H4 (cell line): ENCODE measurements around the gene LDB2. TPM values are rescaled to one million over a fixed set of nuclear protein-coding genes. Genes with fewer than 3 reads are reported as not detected.
A peak's percentile ranks its signal among the peaks of the same experiment; 100 is the strongest.
"Not testable (repeated sequence)": the region's sequence is repeated elsewhere in the genome, so short reads cannot be mapped to it uniquely, and the experiment has no call there.

Experiments used
- DNase-seq: peaks from one replicate; pipeline ENCODE4 v3.0.0-alpha.2; 2015; ENCODE audit warnings: low spot score
- total RNA-seq: library from RNA; depleted of rRNA; stranded (reverse); fragments of >200 nt; shearing (Covaris generic); gene quantifications from 2 replicates; pipeline ENCODE4 v1.2.3, GENCODE V29; 2014

Gene LDB2
- total RNA-seq, 1 experiment from 2014 or later: 16.8 TPM

GRCh38 chr4:16646459-16646858 is 252.0 kb downstream of the LDB2 start:
- no peak for DNase-seq

DNA sequence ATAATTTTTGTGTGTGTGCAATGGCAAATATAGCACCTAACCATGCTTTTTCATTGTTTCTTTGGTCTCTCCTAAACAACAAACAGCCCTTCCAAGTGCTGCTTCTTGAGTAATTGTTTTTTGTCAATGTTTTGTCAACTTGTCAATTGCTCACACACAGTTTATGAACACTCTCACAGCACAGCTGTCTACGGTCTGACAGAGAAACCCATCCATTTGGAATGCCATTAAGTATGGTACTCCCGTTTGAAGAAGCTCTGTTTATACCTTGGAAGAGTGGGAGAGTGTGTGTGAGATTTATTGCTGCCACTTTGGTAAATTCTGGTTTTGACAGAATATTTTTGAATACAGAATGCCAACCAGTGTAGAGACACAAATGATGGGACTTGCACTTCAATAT is 254.6 kb downstream of the LDB2 start:
- DNase-seq: no peak

DNA sequence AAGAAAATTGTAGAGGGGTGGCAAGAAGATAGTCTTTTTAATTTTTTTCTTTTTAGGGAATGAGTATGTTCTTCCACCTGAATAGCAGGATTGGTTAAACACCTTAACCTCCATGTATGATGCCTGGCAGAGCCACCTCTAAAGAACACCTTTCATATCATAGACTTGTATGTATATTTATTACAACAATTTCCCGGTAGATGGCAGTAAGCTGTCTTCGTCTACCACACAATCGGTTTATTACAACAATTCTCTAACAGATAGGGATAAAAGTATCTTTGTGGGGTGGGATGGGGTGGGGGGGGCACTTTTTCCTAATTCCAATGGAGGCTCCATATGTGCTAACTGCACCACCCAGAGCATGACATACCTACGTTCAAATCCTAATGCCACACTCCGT is 255.5 kb downstream of the LDB2 start:
- DNase-seq: peak; percentile 29

DNA sequence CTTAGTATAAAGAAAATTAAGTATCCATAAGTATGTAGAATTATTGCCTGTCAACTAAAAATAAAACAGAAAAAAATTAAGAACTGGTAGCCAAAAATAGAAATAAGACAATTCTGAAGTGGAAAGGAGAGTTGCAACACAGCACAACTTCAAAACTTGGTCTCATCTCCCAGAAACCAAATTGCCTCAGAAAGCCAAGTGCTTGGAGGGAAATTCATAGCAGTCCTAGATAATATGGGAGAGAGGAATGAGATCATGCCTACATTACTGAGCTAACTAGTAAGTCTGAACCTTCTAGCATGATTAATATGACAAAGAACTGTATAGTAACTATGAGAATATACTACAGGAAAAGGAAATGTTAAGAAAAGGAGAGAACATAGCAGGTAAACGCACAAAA is 256.5 kb downstream of the LDB2 start:
- no peak for DNase-seq

DNA sequence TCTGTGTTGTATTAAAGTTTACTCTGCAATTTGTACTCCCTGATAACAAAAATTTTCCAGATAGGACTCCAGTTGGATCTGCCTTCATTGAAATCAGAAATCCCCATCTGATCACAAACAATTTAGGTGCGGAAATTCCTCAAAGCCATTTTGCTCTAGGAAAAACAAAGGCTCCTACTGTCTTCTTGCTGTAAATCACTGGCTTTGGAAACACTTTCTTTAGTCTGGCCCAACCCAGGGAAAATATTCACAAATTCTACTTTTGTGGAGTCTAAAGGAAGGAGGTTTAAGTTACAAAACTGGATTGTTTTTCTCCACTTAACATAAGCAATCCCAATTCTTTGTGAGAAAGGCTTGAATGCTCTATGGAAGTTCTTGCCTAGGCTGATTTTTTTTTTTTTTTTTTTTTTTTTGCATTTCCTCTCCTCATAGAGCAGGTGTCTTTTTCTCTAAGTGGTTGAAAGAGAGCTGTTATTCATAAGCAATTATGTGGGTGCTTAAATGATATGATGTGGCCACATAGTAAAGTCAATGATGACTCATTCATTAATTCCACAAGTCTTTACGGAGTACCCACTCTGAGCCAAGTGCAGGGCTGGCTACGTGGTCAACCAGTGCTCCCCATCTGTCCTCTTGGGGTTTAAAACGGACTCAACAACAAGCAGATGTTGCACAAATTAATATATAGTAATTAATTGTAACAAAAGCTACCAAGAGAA is 261.4 kb downstream of the LDB2 start:
- no peak for DNase-seq

DNA sequence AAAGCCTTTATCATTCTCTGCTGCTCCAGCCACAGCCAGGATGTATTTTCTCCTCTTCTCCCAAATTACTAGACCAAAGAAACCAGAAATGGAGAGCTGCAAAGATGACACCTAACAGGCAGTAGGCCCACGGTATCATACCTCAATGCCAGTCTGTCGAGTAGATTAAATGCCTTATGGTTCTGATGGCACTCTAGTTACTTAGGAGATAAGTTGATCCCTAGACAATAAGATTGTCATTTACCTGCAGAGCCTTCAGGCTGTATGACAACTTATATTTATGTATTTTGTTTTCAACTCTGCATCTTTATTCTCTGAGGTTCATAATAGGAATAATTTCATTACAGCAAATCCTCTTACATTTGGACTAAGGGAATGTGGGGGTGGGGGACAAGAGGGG is 262.1 kb downstream of the LDB2 start:
- no peak for DNase-seq

GRCh38 chr4:16629274-16629673 is 269.2 kb downstream of the LDB2 start:
- not testable (repeated sequence) for DNase-seq

- not testable (repeated sequence) for DNase-seq
These were observed 269.6 kb downstream of the LDB2 start for GRCh38 chr4:16628835-16629234.

DNA sequence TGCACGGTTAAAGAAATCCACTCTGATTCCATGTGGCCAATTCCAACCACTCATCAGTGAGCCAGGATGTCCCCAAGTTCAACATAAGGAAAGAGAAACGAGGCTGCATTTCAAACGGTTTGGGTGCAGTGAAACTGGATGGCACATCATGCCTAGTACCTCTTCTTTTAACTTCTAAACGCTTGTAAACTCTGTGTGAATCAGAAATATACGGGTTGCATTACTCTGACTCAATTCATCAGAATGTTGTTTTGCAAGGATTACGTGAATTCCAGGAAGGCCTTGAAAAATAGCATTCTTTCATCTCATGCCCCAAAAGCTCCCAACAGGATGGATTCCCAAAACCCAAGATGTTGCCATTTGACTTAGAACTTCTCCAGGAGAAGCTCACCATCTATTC is 270.4 kb downstream of the LDB2 start:
- peak; percentile 42 for DNase-seq

- peak; percentile 86 for DNase-seq
These were observed 271.5 kb downstream of the LDB2 start for GRCh38 chr4:16626945-16627344.

DNA sequence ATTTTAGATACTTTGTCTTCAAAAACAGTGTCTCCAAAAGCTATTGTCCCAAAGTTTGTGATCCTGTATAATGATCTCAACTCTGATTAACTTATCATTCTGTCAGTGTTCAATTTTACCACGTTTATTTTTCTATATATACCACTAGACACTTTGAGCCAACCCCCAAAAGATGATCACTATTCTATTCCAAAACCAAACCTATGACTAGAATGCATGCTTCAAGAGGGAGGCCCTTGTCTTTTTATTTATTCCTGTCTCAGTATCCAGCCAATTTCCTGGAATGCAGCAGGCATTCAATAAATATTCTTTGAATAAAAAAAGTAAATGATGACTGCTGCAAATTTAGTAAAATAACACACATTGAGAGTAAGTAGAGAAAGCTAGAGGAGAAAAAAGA is 275.6 kb downstream of the LDB2 start:
- no peak for DNase-seq

GRCh38 chr4:16617435-16617834 is 281.0 kb downstream of the LDB2 start:
- no peak for DNase-seq

- DNase-seq: no peak
These were observed 281.4 kb downstream of the LDB2 start for GRCh38 chr4:16617011-16617410.

DNA sequence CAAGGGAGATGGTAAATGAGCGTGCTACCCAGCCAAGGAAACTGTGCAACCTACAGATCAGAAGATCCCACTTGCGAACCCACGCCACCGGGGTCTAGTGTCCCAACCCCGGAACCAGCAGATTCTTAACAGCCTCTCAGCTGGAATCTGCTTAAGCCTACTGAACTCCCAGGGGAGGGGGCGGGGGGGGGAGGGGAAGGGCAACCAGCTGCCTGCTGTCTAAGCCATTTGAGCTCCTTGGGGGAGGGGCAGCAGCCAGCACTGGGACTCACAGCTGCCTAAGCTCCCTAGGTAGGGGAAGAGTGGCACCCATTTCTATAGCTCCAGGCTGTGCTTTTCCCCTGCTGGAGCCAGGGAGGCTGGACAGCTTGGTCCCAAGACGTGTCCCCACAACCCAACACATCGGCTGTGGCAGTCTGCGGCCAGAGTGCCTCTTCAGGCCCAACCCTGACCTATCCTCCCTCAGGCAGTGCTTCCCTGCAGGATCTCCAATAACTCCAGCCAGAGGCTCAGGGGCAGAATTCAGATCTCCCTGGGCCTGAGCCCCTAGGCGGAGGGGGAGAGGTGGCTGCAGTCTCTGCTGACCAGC is 289.2 kb downstream of the LDB2 start:
- no peak for DNase-seq

DNA sequence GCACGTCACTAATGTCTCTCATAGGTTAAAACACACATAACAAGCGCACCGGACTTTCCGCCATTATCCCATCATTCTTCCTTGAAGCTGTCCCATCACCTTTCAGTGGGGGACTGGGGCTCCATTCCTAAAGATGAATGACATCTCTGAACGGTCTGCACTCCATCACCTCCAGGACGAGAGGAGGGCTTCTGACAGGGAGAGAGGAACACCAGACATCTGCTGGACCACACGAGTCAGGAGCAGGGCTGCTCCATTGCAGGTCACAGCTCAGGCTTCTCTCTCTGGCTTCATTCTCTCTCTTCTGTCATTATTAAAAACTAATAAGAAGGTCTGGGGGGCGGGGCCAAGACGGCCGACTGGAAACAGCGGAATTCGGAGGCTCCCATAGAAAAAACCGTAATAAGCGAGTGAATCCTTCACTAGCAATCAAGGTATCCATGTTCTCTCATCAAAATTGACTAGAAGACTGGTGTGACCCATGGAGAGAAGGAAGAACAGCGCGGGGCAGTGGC is 289.8 kb downstream of the LDB2 start:
- no peak for DNase-seq

DNA sequence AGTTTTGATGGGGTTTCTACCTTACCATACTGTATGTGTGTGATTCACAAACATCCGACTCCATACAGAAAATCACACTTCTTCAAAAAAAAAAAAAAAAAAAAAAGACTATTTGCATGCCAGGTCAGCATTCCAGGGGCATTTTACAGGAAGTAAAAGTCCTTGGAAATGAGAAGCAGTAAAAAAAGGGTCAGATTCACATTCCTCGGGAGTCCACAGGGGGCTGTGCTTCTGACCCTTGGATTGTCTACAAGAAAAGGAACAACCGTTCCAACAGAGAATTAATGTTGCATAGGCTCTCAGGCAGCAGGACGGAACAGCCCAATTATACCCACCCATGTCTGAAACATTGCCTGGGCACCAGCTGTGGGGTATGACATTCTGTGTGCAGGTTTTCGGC is 290.3 kb downstream of the LDB2 start:
- DNase-seq: no peak

DNA sequence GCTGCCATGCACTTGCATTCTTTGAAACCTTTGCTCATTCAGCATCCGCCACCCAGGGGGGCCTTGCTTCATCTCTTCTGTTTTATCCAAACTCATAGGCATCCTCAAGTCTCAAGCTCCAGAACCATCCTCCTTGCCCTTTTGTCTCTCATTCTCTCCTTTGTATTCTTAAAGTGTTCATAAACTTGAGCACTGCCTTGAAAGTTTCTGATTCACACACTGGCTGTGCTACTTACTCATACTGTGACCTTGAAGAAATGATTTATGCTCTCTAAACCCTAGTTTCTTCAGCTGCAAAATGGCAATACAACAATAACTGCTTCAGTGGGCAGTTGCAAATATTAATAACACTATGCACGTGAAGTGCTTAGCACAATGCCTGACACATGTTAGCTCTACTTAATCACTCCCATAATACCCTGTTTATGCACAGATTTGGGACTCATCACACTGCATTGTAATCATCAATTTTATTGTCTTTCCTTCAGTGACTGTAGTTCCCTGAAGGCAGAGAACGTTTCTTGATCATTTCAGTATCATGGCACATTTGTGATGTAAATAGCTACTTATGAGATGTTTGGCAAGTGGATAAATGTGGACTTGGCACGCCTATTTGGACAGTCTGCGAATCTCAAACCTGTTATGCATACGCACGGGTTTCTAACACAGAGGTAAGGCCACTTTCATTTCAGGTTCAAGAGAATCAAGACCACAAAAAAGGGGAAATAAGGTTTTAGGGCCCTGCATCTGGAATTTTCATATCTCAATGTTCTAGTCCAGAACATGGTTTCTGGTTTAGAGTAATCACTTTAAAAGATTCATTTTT is 291.0 kb downstream of the LDB2 start:
- no peak for DNase-seq

- DNase-seq: no peak
These were observed 291.8 kb downstream of the LDB2 start for GRCh38 chr4:16606691-16607090.

DNA sequence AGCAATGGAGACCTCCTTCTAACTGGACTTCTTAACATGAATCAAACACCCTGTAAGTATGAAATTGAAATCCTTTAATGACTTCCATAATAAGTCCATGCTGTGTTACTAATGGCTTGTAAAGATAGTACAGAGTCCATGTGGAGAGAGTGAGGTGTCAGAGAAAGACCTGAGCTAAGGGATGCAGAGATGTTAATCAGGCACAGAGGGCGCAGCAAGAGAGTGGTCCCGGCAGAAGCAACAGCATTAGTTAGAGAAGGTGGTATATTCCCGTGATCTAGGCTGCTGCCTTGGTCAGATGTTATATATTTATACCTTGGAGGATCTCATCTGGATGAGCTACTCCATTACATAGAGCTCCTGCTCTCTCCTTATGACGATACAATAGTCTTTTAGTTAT is 295.3 kb downstream of the LDB2 start:
- no peak for DNase-seq

DNA sequence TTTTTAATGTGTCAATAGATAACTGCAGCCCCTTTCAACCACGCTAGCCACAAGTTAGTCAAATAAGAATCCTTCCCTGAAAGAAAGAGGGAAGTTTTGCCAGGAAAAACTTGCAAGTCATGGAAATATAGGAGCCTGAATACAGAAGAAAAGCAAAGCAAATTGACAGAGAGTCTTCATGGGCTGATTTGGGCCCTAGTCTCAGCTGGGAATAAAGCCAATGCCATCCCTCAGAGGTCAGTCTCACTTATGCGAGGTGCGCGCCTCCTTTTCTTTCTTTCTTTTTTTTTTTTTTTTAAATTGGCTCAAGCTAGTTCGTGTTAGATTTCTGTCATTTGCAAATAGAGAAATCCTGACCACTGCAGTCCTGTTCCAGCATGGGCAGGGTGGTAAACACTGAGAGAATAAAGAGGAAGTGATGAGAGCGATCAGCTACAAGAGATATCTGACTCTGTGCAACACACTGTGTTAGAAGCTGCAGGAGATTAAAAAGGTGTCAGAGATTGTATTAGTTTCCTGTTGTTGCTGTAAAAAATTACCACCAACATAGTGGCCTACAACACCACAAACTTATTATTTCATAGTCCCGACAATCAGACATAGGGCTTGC is 299.7 kb downstream of the LDB2 start:
- DNase-seq: no peak

GRCh38 chr4:16597845-16598596 is 300.4 kb downstream of the LDB2 start:
- peak; percentile 63 for DNase-seq

GRCh38 chr4:16597443-16597842 is 301.0 kb downstream of the LDB2 start:
- DNase-seq: no peak
